IPS DF 19.7 (cell line): ENCODE measurements around the gene SIRT7.

Source experiments
- DNase-seq: peaks from one replicate; pipeline ENCODE4 v3.0.0-alpha.2; 2013; ENCODE audit warnings: low read depth, low spot score

Gene SIRT7

GRCh38 chr17:81888105-81888987 is 29.6 kb downstream of the SIRT7 start:
- no peak for DNase-seq

- no peak for DNase-seq
Measured at GRCh38 chr17:81885869-81886548, 32.0 kb downstream of the SIRT7 start.

GRCh38 chr17:81885454-81885853 is 32.5 kb downstream of the SIRT7 start:
- DNase-seq: no peak

- no peak for DNase-seq
Measured at GRCh38 chr17:81884968-81885367, 33.0 kb downstream of the SIRT7 start.

GRCh38 chr17:81884520-81884919 is 33.5 kb downstream of the SIRT7 start:
- no peak for DNase-seq

- no peak for DNase-seq
Measured at GRCh38 chr17:81879121-81879520, 38.9 kb downstream of the SIRT7 start.

GRCh38 chr17:81878294-81878693 is 39.7 kb downstream of the SIRT7 start:
- DNase-seq: no peak

- no peak for DNase-seq
Measured at GRCh38 chr17:81877569-81877968, 40.4 kb downstream of the SIRT7 start.

GRCh38 chr17:81871387-81872230 is 46.4 kb downstream of the SIRT7 start:
- no peak for DNase-seq

- no peak for DNase-seq
Measured at GRCh38 chr17:81870981-81871386, 47.0 kb downstream of the SIRT7 start, which contains the start of gene ARHGDIA. Gene ARHGDIA, minus strand, starts transcription at chr17:81871337. Its CDS starts 1,407 bp downstream, at chr17:81869930.

GRCh38 chr17:81870131-81870980 is 47.6 kb downstream of the SIRT7 start:
- DNase-seq: no peak

GRCh38 chr17:81869221-81870130 is 48.5 kb downstream of the SIRT7 start:
- DNase-seq: no peak

GRCh38 chr17:81868674-81869220 is 49.2 kb downstream of the SIRT7 start:
- no peak for DNase-seq

GRCh38 chr17:81867991-81868673 is 49.8 kb downstream of the SIRT7 start:
- no peak for DNase-seq

- DNase-seq: no peak
Measured at GRCh38 chr17:81867170-81867990, 50.6 kb downstream of the SIRT7 start.

- DNase-seq: no peak
Measured at GRCh38 chr17:81866440-81867169, 51.4 kb downstream of the SIRT7 start.

- DNase-seq: no peak
Measured at GRCh38 chr17:81865733-81866439, 52.1 kb downstream of the SIRT7 start.
